Fibroblast of mammary gland (primary cell): Measurements from ENCODE around the gene ACACB.

ENCODE experiments used
- DNase-seq: peaks from one replicate; pipeline ENCODE4 v3.0.0-alpha.2; 2010; ENCODE audit warnings: low read depth
- H3K4me3 ChIP-seq: 2 replicates; pipeline ENCODE4 v1.5.1; 2011; ENCODE audit warnings: low read depth, mild to moderate bottlenecking, low read length, moderate library complexity; ENCODE audit not compliant: control insufficient read depth
- CTCF ChIP-seq: conservative IDR thresholded peaks from 2 replicates; pipeline ENCODE4 v1.5.1; 2011; ENCODE audit warnings: low read depth, low read length, inconsistent platforms; ENCODE audit not compliant: control insufficient read depth, insufficient read depth

Gene ACACB

GRCh38 chr12:109153821-109154441, 37.5 kb downstream of the ACACB start:
- no peak for TF ChIP-seq CTCF
- peak overlapping the region; percentile 51 for H3K4me3 ChIP-seq
- no peak for DNase-seq

- H3K4me3 ChIP-seq: peak overlapping the region; percentile 69
- peak; percentile 62 for DNase-seq
- TF ChIP-seq CTCF: no peak
These were observed 38.4 kb downstream of the ACACB start for GRCh38 chr12:109154451-109155438.

GRCh38 chr12:109156036-109156435, 39.6 kb downstream of the ACACB start:
- TF ChIP-seq CTCF: no peak
- no peak overlapping the region for H3K4me3 ChIP-seq
- no peak for DNase-seq

- no peak for DNase-seq
- H3K4me3 ChIP-seq: no peak overlapping the region
- TF ChIP-seq CTCF: no peak
These were observed 40.2 kb downstream of the ACACB start for GRCh38 chr12:109156586-109156985.

- DNase-seq: no peak
- H3K4me3 ChIP-seq: no peak overlapping the region
- TF ChIP-seq CTCF: no peak
These were observed 41.6 kb downstream of the ACACB start for GRCh38 chr12:109157986-109158385.

- no peak for TF ChIP-seq CTCF
- no peak overlapping the region for H3K4me3 ChIP-seq
- no peak for DNase-seq
These were observed 44.0 kb downstream of the ACACB start for GRCh38 chr12:109160433-109160832.
